GM19467 (cell line): Measurements from ENCODE around the gene ARID1B.
"Not testable (repeated sequence)": the region's sequence is repeated elsewhere in the genome, so short reads cannot be mapped to it uniquely, and the experiment has no call there.

Experiments used
- ATAC-seq: cut with Tn5 transposase; IDR thresholded peaks from one replicate; pipeline ENCODE4 v1.9.1; 2021; ENCODE audit warnings: mild to moderate bottlenecking, moderate library complexity; ENCODE audit not compliant: unreplicated experiment

Gene ARID1B

DNA sequence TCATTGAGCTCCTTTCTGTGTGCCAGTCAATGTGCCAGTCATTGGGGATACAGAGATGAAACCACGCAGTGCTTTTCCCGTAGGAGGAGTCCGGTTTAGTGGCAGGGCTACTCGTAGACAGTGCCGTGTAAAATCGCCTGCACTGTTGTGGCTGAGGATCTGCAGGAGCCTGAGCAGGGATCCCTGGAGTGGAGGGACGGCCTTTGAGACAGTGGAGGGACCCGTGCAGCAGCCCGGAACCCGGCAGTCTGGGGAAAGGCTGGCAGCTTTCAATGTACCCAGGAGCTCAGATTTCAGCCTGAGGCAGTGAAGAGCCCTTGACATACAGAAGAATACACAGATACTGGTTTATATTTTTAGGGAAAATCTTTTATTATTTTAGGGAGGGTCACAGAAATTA lies 203.3 kb downstream of the ARID1B start:
- no peak for ATAC-seq

DNA sequence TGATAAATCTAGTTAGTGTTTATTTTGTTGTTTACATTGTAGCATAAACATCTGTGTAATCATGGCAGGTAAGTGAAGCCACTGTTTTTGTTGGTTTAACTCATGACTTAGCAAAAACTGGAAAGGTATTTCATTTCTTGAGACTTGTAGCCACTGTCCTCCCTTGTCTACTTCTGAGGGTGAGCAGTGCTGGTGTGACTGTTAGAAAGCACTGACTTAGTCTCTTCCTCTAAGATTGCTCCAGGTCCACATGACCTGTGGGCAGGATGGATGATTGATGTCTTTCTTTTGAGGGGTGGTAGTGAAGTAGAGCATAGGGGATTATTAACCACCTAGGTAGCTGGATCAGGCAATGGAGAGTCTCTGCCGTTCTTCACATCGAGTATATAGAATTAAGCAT lies 203.8 kb downstream of the ARID1B start:
- ATAC-seq, result no peak

DNA sequence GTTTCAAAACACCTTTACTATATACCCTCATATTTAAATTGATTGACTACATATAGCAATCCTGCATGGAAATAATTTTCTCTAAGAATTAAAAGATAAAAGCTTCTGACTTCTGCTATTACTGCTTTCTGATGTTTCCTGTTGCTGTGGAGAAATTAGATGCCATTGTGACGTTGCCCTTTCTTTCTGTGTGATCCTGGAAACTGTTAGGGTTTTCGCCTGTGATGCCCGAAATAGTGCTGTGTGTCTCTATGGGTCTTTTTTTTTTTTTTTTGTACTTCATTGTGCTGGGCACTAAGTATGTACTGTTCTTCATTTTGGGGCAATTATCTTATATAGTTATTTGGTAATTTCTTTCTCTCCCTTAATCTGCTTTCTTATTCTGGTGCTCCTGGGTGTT lies 205.0 kb downstream of the ARID1B start:
- ATAC-seq, result no peak

DNA sequence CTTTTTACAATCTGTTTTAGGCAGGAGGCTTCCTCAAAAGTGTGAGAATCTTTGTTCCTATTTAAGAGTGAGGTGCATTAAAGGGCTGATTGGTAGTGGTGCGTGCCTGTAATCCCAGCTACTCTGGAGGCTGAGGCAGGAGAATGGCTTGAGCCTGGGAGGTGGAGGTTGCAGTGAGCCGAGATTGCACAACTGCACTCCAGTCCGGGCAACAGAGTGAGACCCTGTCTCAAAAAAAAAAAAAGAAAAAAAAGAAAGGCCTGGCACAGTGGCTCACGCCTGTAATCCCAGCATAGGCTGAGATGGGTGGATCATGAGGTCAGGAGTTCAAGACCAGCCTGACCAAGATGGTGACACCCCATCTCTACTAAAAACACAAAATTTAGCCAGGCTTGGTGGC lies 205.7 kb downstream of the ARID1B start:
- not testable (repeated sequence) for ATAC-seq

DNA sequence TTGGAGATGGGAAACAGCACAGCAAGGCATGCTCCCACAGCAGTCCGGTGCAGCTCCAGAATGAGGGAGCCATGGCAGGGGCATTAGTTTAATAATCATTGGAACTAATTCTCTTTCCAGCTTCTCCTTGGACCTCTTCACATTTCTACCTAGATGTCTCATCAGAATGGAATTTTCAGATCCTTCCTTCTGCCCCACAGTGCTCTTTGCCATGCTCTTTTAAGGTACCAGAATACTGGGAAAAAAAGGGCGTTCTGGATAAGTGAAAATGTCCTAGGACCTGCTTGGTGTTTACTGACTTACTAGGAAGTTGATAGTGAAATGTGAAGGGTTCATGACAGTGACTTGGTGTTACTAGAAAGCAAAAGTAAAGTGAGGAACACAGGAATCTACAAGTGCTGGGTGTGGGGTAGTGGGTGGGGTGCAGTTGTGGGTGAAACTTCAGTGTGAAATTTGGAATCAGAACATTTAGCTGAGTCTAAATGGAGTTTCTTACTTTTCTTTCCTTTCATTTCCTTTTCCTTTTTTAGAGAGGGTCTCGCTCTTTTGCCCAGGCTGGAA lies 207.1 kb downstream of the ARID1B start:
- ATAC-seq, result no peak

DNA sequence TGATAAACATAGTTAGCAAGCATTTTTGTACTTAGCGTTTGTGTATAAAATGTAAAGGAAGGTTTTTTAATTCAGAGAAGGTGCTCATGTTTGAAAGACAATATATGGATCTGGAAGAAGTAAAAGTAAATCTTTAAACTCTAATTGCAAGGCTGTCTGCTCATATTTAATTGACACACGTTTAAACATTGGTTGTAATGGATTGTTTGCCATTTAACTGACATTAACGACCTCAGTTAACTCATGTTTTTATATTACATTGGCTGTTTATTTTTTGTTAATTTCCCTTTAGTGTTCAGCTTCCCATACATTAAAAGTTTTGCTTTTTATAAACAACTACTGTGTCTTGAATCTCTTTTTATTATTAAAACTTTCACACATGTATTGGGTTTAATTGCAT lies 208.1 kb downstream of the ARID1B start:
- ATAC-seq, result no peak

DNA sequence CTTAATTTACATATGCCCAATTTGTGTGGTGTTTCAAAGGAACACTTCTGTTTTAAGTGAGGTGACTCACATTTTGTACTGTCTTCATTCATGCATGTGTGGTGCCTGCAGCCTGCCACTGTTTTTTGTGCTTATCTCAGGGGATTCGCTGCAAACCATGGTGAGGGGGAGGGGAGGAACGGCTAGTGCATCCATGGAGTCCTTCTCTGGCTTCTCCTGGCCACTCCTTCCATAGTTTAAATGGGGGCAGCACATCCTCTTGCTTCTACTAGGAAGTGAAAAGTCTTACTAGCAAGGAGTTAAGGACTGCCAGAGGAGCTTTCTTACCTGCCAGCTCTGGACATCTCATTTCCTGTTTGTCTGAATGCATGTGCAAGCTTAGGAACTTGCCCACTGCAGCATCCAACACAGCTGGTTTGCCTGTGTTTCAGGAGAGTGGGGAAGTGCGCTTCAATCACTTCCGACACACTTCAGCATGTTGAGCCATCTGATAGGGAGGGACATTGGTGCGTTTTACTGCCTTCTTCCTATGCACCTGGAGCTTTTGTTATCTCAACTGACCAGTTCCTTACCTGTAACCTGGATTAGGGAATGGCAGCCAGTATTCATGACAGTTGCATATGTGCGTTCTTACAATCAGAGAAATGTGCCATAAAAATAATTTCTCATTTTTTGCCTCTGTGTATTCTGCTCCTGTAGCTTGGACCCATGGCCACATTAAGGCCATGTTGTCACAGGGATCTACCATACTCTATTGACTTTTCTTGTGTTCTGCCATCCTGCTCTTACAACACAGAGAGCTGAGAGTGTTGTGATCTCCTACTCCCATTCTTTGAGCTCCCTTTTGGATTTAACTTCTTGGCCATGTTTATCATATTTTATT lies 211.3 kb downstream of the ARID1B start:
- ATAC-seq, result peak; percentile 81

DNA sequence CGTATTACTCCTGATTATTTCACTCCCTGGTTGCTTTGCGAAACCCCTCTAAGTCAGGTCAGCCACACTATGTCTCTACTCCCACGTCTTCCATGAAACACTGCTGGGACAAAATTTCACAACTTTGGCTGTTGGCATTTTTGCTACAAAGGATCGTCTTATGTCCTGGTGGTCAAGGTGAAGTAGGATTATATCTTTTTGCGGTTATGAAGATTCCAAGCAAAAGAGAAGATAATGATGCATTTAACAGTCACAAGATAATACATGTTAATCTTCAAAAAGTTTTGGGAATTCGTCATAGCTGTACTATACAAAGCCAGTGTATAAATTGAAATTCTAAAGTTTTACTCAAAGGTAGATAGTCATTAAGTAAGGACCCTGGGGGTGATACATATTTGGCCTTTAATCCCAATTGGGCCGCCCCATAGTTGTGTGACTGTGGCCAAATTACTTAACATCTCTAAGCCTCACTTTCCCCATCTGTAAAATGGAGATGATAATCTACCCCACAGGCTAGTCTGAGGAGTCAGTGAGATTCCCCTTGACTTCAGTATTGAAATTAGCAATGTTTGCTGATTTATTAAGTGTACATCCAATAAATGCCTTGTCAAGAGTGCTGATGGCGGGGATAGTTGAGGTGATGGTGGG lies 212.1 kb downstream of the ARID1B start:
- no peak for ATAC-seq

DNA sequence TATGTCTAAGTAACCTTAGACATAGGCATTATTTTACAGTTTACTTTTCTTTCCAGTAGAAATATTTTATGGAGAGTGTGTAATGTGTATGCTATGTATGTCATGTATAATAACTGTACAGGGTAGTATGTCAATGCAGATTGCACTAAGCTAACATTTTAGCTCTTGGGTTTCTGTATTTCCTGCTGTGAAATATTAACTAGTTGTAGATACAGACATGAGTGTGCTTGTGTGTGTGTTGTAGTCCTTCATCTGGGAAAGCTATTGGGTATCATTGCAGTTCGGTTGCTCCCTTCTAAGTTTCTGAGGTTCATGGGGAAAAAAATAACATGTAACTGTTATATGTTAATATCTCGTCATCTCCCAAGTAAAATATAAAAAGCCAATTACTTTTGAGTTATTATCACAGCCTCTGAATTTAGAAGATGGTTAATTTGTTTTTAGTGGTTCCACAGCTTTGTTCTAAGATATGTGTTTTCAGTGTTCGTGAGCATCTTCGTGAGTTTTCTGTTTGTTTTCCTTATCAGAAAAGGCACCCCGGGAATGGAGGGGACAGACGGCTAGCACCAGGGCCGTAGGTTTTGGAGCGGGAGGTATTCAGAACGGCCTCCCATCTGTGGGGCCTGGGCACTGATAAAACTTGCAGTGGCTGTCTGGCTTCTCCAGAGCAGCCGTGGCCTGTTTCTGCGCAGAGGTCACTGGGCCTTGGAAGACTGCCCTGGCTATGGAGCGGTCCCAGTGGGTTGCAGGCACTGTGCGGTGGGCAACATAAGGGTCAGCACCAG lies 215.0 kb downstream of the ARID1B start:
- no peak for ATAC-seq

DNA sequence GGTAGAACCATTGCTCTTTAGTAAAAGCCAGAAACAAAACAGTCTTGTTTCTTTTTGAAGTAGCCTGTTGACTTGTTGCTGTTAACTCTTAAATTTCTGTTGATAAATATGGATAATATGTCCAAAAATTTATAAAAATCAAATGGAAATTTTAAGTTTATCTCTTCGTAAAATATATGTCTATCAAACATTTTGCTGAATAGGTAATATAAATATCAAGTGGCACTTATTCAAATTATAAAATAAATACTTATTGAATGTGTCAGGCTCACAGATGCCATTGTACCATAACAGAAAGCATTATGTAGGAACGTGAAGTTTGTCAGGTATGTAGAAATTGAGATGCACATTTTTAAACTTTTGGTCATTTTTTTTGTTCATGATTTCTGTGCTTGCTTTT lies 216.5 kb downstream of the ARID1B start:
- no peak for ATAC-seq

DNA sequence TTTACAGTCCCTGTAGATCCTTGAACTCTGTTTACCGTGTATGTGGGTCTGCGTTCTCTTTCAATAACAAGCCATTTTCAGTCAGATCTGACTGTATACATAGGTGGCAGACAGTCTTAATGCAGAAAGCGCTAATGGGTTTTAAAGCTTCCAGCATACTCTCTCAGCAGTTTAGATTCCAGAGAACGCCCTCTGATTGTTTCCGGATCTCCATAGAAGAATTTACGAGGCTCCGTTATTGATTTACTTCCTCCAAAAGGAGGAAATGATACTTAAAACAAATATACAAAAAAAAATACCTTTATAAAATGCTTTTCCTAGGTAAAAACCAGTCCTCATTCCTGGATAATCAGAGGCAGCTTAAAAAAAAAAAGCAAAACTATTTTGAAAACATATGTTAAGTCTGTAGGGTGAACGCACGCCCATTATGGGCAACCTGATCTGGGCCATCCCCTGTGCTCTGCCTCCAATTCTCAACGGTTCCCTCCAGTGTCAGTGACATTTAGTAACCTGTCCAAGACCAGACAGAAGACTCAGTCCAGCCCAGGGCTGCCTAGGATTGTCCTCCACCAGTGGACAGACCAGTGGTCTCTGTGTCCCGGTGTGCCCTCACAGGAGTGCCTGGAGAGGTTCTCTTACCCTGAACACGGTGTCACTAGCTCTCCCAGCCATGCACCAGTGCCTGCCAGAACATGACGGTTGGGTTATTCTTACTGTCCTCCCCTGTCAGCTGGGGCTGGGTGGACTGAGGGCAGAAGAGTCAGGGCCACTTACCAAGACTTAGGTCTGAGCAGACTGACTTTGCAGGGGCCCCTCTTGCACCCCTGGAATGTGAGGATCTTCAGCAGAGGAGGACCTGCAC lies 217.3 kb downstream of the ARID1B start:
- no peak for ATAC-seq

DNA sequence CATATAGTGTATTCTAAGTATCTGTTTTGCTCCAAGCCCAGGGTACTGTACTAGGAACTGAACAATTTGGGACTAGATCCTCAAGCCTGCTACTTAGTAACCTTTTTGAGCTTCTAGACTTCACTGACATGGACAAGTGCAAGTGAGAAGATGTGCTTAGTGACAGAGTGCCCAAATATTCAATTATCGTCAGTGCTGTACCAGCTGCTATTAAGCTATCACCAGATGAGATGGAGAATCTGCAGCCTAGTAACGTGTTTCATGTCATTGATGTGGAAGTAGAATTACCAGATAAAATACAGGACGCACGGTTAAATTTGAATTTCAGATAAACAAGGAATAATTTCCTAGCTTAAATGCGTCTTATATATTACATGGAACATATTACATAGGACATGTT lies 218.3 kb downstream of the ARID1B start:
- ATAC-seq, result no peak

DNA sequence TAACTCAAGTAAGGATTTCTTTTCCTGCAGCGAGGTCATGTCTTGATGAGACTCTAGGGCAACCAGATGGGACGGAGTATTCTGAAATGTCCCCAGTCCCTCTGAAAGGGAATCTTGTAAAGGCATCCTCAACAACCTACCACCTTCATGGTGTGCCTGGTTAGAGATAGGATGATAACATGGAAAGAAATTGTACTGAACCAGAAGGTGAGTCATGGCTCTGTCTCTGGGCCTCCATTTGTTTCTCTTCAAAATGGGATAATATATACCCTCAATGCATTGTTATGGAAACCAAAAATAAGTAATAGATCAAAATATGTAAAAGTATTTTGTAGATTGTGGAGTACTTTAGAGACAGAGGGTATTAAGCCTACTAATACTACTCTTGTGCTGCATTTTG lies 219.1 kb downstream of the ARID1B start:
- no peak for ATAC-seq

DNA sequence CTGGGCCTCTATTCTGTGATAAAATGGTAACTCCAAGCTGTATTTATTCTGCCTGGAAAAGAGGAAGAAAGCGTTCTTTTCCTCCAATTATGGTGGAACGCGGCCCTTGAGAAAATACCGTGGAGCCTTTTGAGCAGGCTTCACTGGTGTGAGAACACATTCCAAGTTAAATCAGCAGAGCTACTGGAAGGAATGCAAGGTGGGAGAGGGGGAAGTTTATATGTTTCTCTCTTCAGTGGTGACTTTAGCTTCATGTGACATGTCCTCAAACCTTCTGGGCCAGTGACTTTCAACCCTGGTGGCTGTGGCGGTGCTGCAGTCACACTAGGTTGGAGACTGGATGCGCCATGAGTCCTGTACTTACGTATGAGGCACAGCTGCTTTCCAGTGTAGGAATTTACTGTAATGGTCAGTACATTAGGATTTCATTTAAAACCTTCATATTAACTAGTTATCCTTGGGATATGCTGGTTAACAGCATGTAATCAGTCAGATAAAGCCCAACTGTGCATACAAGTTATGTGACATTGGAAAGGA lies 221.7 kb downstream of the ARID1B start:
- ATAC-seq, result no peak

DNA sequence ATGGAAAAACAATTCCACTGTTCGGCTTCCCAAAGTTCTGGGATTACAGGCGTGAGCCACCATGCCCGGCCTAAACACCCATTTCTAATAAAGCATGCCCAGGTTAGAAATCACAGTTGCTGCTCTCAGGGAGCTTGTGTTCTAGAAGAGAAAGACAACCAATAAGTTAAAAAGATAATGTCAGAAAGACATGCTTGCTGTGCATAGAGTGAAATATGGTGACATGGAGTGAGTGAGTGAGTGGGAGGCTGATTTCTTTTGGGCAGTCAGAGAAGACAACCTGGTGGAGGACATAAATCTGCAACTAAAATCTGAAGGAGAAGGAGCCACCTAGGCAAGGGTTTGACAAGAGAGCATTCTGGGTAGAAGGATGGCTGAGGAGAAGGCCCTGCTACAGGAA lies 222.6 kb downstream of the ARID1B start:
- ATAC-seq, result no peak

DNA sequence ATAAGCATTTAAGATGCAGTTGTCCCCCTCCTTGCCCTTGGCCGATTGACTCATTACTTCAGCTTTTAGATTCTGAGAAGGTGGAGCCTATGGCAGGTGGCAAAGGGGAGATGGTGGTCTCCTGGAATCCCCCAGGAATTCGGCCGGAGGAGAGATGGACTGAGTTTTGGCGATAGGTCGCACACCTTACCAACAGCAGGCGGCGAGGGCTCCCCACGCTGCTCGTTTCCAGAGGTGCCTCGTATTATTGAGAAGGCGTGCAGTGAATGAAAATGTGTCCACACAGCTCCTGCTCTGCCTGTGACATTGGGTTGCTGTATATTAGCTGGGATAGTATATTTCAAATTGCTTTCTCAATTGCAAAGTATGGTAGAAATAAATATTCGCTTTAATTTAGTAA lies 224.5 kb downstream of the ARID1B start:
- ATAC-seq, result no peak

DNA sequence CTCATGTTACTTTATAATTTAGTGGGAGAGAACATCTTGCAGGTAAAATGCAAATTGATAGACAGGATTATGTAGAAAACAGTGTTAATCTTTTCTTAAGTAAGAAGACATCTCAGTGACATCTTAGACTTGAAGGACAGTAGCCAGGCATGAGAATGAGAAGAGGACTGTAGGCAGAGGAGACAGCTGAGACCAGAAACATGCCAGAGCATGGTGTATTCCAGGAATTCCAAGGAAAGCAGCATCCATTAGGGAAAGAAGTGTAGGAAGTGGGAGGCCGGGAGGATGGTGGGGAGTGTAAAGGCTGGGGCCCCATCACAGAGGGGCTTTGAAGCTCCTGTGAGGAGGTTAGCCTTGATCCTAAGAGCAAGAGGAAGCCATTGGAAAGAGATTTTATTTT lies 225.6 kb downstream of the ARID1B start:
- ATAC-seq, result no peak

DNA sequence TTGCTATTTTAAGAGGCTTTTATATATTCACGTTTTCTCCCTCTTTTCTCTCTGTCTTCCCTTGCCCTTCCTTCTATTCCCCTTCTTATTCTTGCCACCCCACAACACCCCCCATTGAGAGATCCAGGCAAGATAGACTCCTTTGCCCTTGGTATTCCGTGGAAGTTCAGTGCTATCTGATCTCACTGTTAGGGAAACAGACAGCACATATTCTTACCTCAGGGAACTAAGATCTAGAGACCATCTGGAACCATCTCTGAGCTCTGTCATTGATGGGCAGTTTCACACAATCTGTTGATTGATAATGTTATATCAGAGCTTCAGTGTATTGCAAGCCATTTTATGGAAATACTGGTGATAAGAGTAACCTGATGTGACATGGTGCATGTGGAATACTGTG lies 228.8 kb downstream of the ARID1B start:
- no peak for ATAC-seq

DNA sequence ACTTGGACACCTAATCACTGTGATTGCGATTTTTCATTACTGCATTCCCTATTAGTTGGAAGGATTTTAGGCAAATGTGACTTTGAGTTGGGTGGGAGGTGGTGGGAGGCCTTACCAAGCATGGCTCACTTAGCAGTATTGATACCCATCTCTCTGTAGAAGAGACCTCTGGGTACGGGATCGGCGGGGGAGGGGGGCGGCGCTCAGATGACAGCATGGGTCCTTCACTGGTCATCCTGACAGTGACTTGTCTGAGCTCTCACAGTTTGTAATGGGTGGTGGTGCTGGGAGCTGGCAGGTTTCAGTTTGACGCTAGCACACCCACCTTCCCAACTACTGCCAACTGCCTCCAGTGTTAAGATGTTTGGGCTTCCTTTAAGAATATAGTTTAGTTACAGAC lies 231.4 kb downstream of the ARID1B start:
- no peak for ATAC-seq

DNA sequence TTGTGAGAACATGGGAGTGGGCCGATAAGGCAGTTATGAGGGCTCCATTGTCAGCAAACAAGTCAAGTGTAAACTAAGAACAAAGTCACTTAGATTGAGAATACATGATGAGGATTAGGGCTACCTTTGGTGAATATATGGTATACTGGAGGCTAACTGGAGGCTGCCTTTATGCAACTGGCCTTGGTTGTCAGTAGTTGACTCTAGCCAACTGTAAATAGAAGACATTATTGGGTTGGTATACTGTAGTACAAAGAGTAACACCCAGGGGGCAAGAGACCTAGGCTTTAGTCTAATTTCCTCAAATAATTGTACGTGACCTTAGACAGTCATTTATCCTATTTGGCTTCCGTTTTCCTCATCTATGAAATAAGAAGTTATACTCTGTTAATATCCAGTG lies 235.2 kb downstream of the ARID1B start:
- ATAC-seq, result no peak
